GM19238 (cell line): Measurements from ENCODE around the gene XRCC1.
"Not testable (repeated sequence)": the region's sequence is repeated elsewhere in the genome, so short reads cannot be mapped to it uniquely, and the experiment has no call there.

Source experiments
- DNase-seq: peaks from one replicate; pipeline ENCODE4 v3.0.0; 2011; ENCODE audit warnings: low spot score; ENCODE audit not compliant: insufficient read length

XRCC1 gene

GRCh38 chr19:43600326-43600725 lies 25.0 kb upstream of the XRCC1 start:
- DNase-seq = not testable (repeated sequence)

- DNase-seq = no peak
Measured at GRCh38 chr19:43599635-43600295, 24.4 kb upstream of the XRCC1 start.

- no peak for DNase-seq
Measured at GRCh38 chr19:43598445-43599240, 23.3 kb upstream of the XRCC1 start.

DNA sequence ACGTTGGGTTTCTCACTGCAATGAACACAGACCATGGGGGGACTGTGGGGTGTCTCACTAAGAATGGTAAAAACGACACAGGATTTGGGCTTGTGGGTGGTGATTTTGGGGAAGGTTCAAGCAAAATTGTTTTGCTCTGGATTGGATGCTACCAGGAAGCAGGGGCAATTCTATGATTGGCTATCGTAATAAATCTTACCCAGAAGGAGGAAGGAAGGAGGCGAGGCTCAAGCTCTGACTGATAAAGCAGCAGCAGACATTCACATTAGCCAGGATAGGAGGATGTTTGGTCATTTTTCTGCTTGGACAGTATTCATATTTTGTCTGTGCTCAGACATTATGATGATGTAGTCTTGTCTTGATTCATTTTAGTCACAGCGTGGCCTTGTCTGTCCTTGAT lies 22.5 kb upstream of the XRCC1 start:
- DNase-seq = no peak

- no peak for DNase-seq
Measured at GRCh38 chr19:43596842-43597461, 21.6 kb upstream of the XRCC1 start.

DNA sequence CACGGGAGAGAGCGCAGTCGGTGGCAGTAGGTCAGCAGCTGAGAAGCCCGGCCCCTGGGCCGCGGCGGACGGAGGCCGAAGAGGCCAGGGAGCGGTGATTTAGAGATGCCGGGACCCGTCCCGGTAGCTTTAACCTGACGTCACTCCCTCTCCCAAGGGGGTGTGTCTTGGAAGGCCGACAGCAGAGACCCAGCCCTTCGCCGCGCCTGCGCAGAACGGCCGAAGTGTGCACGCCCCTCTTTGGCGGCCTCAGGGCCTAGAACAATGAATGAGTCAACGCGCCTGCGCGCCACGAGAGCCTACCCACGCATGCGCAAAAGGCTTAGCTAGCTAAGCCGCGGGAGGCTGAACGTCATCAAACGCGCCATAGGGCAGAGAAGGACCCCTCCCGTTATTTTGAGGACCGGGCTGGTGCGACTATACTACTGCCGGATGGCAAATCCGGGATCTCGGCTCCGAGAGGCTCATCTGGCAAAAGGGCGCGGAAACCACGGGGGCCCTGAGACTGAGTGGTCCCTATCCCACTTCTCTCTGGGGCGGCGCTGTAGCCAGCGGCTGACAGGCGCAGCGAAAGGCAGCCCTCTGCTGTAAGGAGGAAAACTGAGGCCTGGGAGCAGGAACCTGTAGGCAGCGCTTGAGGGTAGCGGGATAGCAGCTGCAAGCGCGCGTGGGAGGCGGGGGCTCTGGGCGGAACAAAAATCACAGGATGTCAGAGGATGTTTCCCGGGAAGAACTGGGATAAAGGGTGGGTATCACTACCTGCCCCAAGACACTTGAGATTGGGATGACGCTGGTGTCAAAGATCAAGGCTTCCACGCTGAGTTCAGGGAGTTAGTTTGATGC lies 20.9 kb upstream of the XRCC1 start, which contains the start of the genes IRGQ and ZNF576:
Gene IRGQ, minus strand, starts transcription at position 136 of the 843 bp plus-strand sequence. CDS start 796 bp downstream, outside the sequence.
Gene ZNF576, plus strand, starts transcription at position 597 of the 843 bp plus-strand sequence. CDS start 514 bp downstream, outside the sequence.
- peak; percentile 95 for DNase-seq

DNA sequence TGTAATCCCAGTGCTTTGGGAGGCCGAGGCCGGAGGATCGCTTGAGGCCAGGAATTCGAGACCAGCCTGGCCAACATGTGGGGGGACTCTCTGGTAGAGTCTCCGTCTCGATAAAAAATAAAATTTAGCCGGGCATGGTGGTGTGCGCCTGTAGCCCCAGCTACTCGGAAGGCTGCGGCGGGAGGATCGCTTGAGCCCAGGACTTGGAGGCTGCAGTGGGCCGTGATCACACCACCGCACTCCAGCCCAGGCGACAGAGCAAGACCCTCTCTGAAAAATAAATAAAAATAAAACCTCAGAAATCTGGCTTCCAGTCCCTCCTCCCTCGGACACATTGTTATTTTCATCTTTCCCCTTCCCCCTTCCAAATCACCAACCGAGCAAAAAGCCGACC lies 20.3 kb upstream of the XRCC1 start:
- no peak for DNase-seq

DNA sequence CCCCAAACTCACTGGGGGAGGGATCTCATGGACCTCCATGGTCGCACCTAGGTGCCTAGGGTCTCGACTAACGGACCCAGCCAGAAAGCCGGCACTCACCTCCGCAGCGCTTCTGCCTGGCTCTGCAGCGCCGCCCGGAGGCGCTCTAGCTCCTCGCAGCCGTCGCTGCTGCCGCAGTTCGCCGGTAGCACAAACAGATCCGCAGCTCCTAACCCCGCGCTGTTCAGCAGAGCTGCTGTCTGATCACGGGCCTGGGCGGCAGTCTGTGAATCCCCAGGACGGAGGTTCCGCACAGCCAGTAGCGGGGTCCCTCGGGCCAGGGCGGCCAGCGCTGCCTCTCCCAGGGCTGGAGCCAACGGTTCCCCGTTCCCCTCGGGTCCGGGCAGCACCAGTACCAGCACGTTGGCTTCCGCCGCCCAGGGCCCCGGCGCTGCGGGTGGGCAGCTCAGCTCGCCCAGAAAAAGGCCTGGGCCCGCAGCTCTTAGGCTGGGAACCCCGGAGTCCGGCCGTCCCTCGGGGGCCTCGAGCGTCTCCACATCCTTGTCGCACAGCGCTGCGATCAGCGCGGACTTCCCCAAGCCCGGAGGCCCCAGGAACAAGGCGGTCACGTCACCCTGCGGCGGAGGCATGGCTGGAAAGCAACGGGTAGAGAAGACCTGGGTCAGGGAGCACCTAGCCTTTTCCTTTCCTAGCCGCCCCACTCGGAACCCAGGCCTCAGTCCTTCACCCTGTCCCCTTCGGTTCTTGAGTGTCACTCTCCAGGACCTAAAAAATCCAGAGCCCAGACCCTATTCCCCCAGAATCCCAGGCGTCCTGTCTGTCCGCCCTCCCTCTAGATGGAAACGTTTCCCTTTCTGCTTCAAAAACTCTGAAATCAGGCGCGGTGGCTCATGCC lies 19.6 kb upstream of the XRCC1 start:
- DNase-seq = peak; percentile 62

- no peak for DNase-seq
Measured at GRCh38 chr19:43594081-43594697, 18.9 kb upstream of the XRCC1 start.

- no peak for DNase-seq
Measured at GRCh38 chr19:43592800-43593350, 17.5 kb upstream of the XRCC1 start.

DNA sequence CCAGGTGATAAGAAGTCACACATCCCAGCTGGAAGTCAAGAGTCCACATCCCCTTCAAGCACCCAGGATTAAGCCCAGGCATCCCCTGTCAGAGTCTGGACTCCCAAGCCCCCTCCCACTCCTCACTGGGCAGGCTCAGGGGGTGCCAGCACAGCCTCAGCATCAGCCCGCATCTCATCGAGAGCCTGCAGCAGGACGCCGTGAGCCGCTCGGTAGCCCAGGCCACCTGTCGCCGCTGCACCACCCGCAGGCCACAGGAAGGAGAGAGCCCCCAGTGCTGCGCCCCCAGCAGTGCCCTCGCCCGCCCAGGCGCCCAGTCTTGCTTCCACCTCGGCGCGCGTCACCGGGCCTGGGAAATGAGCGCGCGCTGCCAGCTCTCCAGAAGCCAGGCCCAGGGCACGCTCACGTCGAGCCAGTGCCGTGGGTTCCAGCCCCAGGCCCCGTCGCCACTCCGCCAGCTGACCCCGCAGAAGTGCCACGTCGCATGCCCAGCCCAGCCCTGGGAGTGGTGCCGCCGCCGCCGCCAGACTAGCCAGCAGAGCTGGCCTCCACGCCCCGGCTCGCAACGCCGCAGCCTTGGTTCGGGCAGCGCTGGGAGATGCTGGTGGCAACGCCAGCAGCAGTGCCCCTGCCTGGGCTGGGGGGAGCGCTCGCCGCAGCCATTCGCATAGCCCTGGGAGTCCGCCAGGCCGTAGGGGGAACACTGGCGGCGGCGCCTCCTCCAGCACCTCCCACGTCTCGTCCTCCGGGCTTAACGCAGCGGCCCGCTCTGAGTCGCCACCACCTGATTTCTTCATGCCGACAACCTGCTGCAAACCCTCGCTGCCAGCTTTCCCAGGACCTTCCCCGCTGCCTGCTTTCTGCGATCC lies 16.8 kb upstream of the XRCC1 start:
- DNase-seq = no peak

DNA sequence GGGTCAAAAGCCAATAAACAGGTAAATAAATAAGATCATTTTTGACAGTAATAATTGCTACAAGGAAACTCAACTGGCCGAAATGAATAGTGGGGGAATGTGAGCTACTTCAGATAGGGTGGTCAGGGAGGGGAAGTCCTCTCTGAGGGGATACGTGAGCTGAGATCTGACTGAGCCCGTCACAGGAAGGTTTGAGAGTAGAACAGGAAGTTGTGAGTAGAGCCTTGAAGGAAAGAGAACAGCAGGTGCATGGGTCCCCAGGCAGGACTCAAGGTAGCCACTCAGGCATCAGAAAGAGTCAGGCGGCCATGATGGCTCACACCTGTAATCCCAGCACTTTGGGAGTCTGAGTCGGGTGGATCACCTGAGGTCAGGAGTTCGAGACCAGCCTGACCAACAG lies 14.4 kb upstream of the XRCC1 start:
- DNase-seq = no peak

GRCh38 chr19:43589277-43589676 lies 13.9 kb upstream of the XRCC1 start:
- DNase-seq = no peak

DNA sequence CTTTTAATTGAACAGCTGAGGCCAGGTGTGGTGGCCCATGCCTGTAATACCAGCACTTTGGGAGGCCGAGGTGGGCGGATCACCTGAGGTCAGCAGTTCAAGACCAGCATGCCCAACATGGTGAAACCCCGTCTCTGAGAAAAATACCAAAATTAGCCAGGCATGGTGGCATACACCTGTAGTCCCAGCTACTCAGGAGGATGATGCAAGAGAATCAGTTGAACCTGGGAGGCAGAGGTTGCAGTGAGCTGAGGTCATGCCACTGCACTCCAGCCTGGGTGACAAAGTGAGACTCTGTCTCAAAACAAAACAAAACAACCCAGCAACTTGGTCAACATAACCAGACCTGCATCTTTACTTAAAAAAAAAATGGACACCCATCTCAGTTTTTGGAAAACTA lies 11.7 kb upstream of the XRCC1 start:
- not testable (repeated sequence) for DNase-seq

DNA sequence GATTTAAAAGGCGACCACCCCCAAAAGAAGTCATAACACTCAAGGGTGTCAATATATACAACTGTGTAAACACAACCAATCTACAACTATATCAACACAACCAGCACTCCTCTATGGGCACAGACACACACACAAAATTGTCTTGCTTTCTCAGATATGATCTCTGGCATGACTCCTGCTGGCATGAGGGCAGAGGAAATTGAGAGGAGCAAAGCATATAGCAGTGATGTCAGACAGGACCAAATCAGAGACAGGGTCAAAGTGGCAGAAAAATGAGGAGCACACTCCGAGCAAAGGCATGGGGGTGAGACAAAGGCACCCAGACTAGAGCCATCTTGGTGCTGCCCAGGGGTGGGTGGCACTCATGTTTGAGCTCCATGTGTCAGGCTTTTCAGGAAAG lies 11.0 kb upstream of the XRCC1 start:
- DNase-seq = no peak

DNA sequence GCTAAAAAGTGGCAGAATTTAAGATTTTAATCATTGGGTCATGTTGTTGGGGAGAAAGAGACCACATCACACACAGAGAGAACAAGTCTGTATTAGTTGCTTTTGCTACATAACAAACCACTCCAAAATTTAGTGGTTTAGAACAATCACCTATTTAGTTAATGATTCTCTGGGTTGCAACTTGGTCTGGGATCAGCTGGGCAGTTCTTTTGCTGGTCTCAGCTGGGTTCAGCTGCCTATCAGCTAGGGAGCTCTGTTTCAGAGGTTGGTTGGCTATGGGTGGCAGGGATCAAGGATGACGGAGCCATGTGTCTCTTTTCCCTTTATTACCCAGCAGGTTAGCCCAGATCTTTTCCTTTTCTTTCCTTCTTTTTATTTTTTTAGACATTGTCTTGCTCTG lies 9.2 kb upstream of the XRCC1 start:
- DNase-seq = no peak

- DNase-seq = no peak
Measured at GRCh38 chr19:43582495-43582894, 7.2 kb upstream of the XRCC1 start.

GRCh38 chr19:43581467-43581866 lies 6.1 kb upstream of the XRCC1 start:
- no peak for DNase-seq

DNA sequence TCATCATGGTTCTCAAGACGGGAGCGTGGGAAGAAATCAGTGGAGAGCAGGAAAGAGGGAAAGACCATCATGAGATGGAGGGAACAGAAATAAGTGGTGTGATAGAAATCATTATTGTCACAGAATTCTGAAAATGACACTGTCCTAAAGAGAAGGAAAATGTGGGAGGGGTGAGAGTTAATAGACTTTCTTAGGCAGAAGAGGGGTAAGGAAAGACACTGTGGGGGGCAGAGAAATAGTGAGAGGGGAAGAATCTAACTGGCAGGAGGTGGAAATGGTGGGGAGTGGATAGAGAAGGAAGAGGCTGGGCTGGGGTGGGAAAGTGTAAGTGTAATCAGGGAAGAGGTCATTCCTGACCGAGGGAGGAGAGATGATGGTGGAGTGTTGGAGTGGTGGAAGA lies 3.5 kb upstream of the XRCC1 start:
- DNase-seq = no peak
